Neural cell (in vitro differentiated cells): ENCODE results near the gene GSG1L.

Experiments used
- CTCF ChIP-seq: fragments of 450-650 bp; IDR thresholded peaks from 2 replicates; pipeline ENCODE4 v1.5.1; 2014; ENCODE audit warnings: antibody characterized with exemption, mild to moderate bottlenecking, moderate library complexity; ENCODE audit not compliant: poor library complexity, severe bottlenecking
- EP300 ChIP-seq: fragments of 450-650 bp; conservative IDR thresholded peaks from 2 replicates; pipeline ENCODE4 v1.6.1; 2014; ENCODE audit warnings: antibody characterized with exemption, mild to moderate bottlenecking, moderate library complexity; ENCODE audit not compliant: poor library complexity, severe bottlenecking
- MXI1 ChIP-seq: fragments of 450-650 bp; conservative IDR thresholded peaks from 2 replicates; pipeline ENCODE4 v1.6.1; 2014; ENCODE audit warnings: antibody characterized with exemption, mild to moderate bottlenecking; ENCODE audit not compliant: poor library complexity, severe bottlenecking
- POLR2AphosphoS5 ChIP-seq: IDR thresholded peaks from 2 replicates; pipeline ENCODE4 v1.6.1; 2012
- SMC3 ChIP-seq: fragments of 450-650 bp; conservative IDR thresholded peaks from 2 replicates; pipeline ENCODE4 v1.6.1; 2014; ENCODE audit warnings: antibody characterized with exemption, mild to moderate bottlenecking, moderate library complexity; ENCODE audit not compliant: poor library complexity
- TAF1 ChIP-seq: IDR thresholded peaks from 2 replicates; pipeline ENCODE4 v1.6.1; 2012; ENCODE audit warnings: low read depth

DNA sequence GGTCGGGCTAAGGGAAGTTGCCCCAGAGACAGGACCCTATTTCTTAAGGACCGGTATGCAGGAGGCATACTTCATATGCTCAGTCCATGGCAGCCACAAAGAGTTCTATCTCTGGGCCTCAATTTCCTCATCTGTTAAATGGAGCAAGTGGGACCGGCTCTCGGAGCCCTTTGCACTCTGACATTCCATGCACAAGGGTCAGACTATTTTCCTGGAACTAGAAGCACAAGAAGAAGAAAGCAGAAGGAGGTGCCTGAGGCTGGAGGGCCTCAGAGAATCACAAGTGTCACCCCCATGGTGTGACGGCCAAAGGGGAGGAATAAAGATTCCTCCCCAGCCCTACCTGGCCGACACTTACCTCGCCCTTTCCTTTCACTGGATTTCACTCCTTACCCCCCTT, 115.8 kb downstream of the GSG1L start:
- TF ChIP-seq CTCF (no peak), MXI1 (no peak), EP300 (no peak), TAF1 (no peak), POLR2AphosphoS5 (no peak), SMC3 (no peak)
